Activated T-cell treated with anti-CD3 and anti-CD28 coated beads for 4 hours (primary cell): Measurements from ENCODE around the gene IGFLR1.

Experiments
- DNase-seq: peaks from one replicate; pipeline ENCODE4 v3.0.0-alpha.2; 2020

Gene IGFLR1

GRCh38 chr19:35742121-35742724 lies at the start of gene IGFLR1:
Gene IGFLR1 (minus strand): TSS chr19:35742452. CDS start chr19:35741180, 1,272 bp downstream.
- DNase-seq: peak; percentile 64

- no peak for DNase-seq
Measured at GRCh38 chr19:35791814-35792279, 49.6 kb upstream of the IGFLR1 start.

- DNase-seq: no peak
Measured at GRCh38 chr19:35790981-35791813, 48.9 kb upstream of the IGFLR1 start.

GRCh38 chr19:35789978-35790944 lies 48.0 kb upstream of the IGFLR1 start:
- no peak for DNase-seq

GRCh38 chr19:35789195-35789977 lies 47.1 kb upstream of the IGFLR1 start:
- DNase-seq: no peak

GRCh38 chr19:35788205-35788960 lies 46.1 kb upstream of the IGFLR1 start:
- no peak for DNase-seq

- DNase-seq: no peak
Measured at GRCh38 chr19:35787227-35787799, 45.1 kb upstream of the IGFLR1 start.

GRCh38 chr19:35786299-35787160 lies 44.3 kb upstream of the IGFLR1 start:
- no peak for DNase-seq

GRCh38 chr19:35785339-35785627 lies 43.0 kb upstream of the IGFLR1 start:
- no peak for DNase-seq

GRCh38 chr19:35784503-35785338 lies 42.5 kb upstream of the IGFLR1 start:
- DNase-seq: no peak

GRCh38 chr19:35783469-35784434 lies 41.5 kb upstream of the IGFLR1 start:
- DNase-seq: no peak

- DNase-seq: no peak
Measured at GRCh38 chr19:35782589-35782988, 40.3 kb upstream of the IGFLR1 start.

GRCh38 chr19:35781650-35782049 lies 39.4 kb upstream of the IGFLR1 start:
- no peak for DNase-seq

GRCh38 chr19:35780717-35781116 lies 38.5 kb upstream of the IGFLR1 start:
- no peak for DNase-seq

GRCh38 chr19:35780058-35780457 lies 37.8 kb upstream of the IGFLR1 start:
- DNase-seq: no peak

GRCh38 chr19:35779033-35779432 lies 36.8 kb upstream of the IGFLR1 start:
- DNase-seq: no peak

GRCh38 chr19:35777961-35778360 lies 35.7 kb upstream of the IGFLR1 start:
- DNase-seq: no peak
